ENCODE data around the gene DBN1. TPM values are rescaled to one million over a fixed set of nuclear protein-coding genes. Genes with fewer than 3 reads are reported as not detected.
A peak's percentile ranks its signal among the peaks of the same experiment; 100 is the strongest.

DBN1 gene
- total RNA-seq, 1 donor from 2014 or later = 371 TPM

DNA sequence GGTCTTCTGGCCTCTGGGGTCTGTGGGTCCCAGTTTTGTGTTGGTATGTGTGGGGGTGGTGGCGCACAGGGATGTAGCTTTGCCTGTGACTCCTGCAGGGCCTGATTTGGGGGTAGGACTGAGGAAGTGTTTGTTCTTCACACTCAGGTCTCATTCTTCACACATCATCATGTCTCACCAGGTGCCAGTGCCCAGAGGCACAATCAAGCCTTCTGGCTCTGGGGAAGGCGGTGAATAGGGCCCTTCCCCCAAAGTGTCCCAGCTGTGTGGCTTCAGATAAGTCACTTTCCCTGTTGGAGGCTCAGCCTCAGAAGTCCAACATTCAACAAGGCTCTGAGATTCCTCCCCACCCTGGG, 5.1 kb downstream of the DBN1 start:
- peak overlapping the region; percentile 68 for H3K4me3 Mint-ChIP-seq (ENCODE audit: unreplicated experiment)
- Histone ChIP-seq H3K36me3 (ENCODE audit: insufficient read depth, low read length) (peaks cover 40% of the 10 kb centered on the region), H3K4me2 (ENCODE audit: low read length) (peak overlapping the region; percentile 99), H3K4me1 (ENCODE audit: insufficient read depth, low read length) (peaks cover 46% of the 10 kb centered on the region), H3K9me3 (ENCODE audit: insufficient read depth, low read depth, low read length) (no peaks in the 10 kb centered on the region), H2AFZ (ENCODE audit: low read depth, low read length) (no peak overlapping the region), H3K27me3 (ENCODE audit: insufficient read depth, low read length) (no peaks in the 10 kb centered on the region), H3K27ac (ENCODE audit: low read depth, low read length) (peak overlapping the region; percentile 81), H4K20me1 (ENCODE audit: insufficient read depth, low read length) (peaks cover 83% of the 10 kb centered on the region), H3K9ac (ENCODE audit: low read length) (peak overlapping the region; percentile 94), H3K79me2 (ENCODE audit: insufficient read depth, low read length) (peaks cover 82% of the 10 kb centered on the region), H3K4me3 (ENCODE audit: insufficient read depth, low read depth, low read length) (no peak overlapping the region)
- H3K36me3 Mint-ChIP-seq (ENCODE audit: low read depth, unreplicated experiment) = peaks cover 30% of the 10 kb centered on the region
- FAIRE-seq (no peak), DNase-seq (ENCODE audit: low read depth) (no peak)
- H3K27ac Mint-ChIP-seq (ENCODE audit: unreplicated experiment) = peak overlapping the region; percentile 96
- TF ChIP-seq EZH2 (IDR thresholded peaks at IDR 0.05; ENCODE audit: insufficient read depth, low read length) (no peak), CTCF (IDR thresholded peaks at IDR 0.05; ENCODE audit: insufficient read depth, low read depth, low read length) (no peak)
- peaks cover 33% of the 10 kb centered on the region for H3K4me1 Mint-ChIP-seq (ENCODE audit: low read depth, unreplicated experiment)
- no peaks in the 10 kb centered on the region for H3K27me3 Mint-ChIP-seq (ENCODE audit: low read depth, unreplicated experiment)
- no peaks in the 10 kb centered on the region for H3K9me3 Mint-ChIP-seq (ENCODE audit: unreplicated experiment)

DNA sequence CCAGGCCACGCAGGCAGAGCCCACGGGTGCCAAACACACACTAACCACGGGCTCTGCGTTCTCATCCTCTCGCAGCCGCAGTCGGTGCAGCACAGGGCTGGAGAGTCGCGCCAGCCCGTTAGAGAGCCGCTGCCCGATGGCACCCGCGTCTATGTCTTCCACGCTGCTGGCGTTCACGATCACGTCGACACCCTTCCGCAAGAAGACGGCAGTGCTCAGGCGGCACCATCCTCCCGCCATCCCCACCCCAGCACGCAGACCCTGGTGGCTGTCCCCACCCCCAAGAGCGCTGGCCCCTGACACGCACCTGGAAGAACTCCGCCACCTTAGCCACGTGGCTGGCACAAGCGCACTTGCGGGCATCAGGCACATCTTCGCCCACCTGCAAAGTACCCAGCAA, 6.0 kb downstream of the DBN1 start:
- Mint-ChIP-seq H3K36me3 (ENCODE audit: low read depth, unreplicated experiment) (peaks cover 33% of the 10 kb centered on the region), H3K27ac (ENCODE audit: unreplicated experiment) (no peak overlapping the region), H3K4me1 (ENCODE audit: low read depth, unreplicated experiment) (peaks cover 35% of the 10 kb centered on the region), H3K9me3 (ENCODE audit: unreplicated experiment) (no peaks in the 10 kb centered on the region), H3K27me3 (ENCODE audit: low read depth, unreplicated experiment) (no peaks in the 10 kb centered on the region), H3K4me3 (ENCODE audit: unreplicated experiment) (no peak overlapping the region)
- Histone ChIP-seq H3K36me3 (ENCODE audit: insufficient read depth, low read length) (peaks cover 41% of the 10 kb centered on the region), H3K27me3 (ENCODE audit: insufficient read depth, low read length) (no peaks in the 10 kb centered on the region), H3K9me3 (ENCODE audit: insufficient read depth, low read depth, low read length) (no peaks in the 10 kb centered on the region), H2AFZ (ENCODE audit: low read depth, low read length) (no peak overlapping the region), H3K4me3 (ENCODE audit: insufficient read depth, low read depth, low read length) (no peak overlapping the region), H3K27ac (ENCODE audit: low read depth, low read length) (no peak overlapping the region), H3K9ac (ENCODE audit: low read length) (no peak overlapping the region), H3K79me2 (ENCODE audit: insufficient read depth, low read length) (peaks cover 82% of the 10 kb centered on the region), H4K20me1 (ENCODE audit: insufficient read depth, low read length) (peaks cover 88% of the 10 kb centered on the region), H3K4me1 (ENCODE audit: insufficient read depth, low read length) (peaks cover 46% of the 10 kb centered on the region), H3K4me2 (ENCODE audit: low read length) (no peak overlapping the region)
- TF ChIP-seq CTCF (IDR thresholded peaks at IDR 0.05; ENCODE audit: insufficient read depth, low read depth, low read length) (no peak), EZH2 (IDR thresholded peaks at IDR 0.05; ENCODE audit: insufficient read depth, low read length) (no peak)
- FAIRE-seq (no peak), DNase-seq (ENCODE audit: low read depth) (no peak)

DNA sequence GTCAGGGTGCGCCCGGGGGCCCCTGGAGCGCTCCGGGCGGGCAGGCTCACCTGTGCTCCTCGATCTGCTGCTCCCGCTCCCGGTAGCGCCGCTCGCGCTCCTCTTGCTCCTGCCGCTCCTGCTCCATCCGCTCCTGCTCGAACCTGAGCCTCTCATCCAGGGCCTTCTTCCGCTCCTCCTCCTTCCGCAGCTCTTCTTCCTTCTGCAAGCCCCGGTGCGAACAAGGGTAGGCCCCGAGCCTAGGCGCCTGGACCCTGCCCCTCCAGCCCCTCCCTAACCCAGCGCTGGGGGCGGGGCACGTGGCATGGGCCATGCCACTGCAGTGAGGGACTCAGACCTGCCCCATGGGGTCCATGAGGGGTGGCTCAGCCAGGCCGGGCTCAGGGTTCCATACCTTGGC, 6.6 kb downstream of the DBN1 start:
- Mint-ChIP-seq H3K4me3 (ENCODE audit: unreplicated experiment) (no peak overlapping the region), H3K4me1 (ENCODE audit: low read depth, unreplicated experiment) (peaks cover 35% of the 10 kb centered on the region), H3K36me3 (ENCODE audit: low read depth, unreplicated experiment) (peaks cover 33% of the 10 kb centered on the region), H3K9me3 (ENCODE audit: unreplicated experiment) (no peaks in the 10 kb centered on the region), H3K27ac (ENCODE audit: unreplicated experiment) (no peak overlapping the region), H3K27me3 (ENCODE audit: low read depth, unreplicated experiment) (no peaks in the 10 kb centered on the region)
- no peak overlapping the region for H3K4me2 ChIP-seq (ENCODE audit: low read length)
- peaks cover 88% of the 10 kb centered on the region for H4K20me1 ChIP-seq (ENCODE audit: insufficient read depth, low read length)
- DNase-seq (ENCODE audit: low read depth) (no peak), FAIRE-seq (no peak)
- H3K9ac ChIP-seq (ENCODE audit: low read length) = no peak overlapping the region
- TF ChIP-seq EZH2 (IDR thresholded peaks at IDR 0.05; ENCODE audit: insufficient read depth, low read length) (no peak), CTCF (IDR thresholded peaks at IDR 0.05; ENCODE audit: insufficient read depth, low read depth, low read length) (no peak)
- no peaks in the 10 kb centered on the region for H3K27me3 ChIP-seq (ENCODE audit: insufficient read depth, low read length)
- H3K79me2 ChIP-seq (ENCODE audit: insufficient read depth, low read length) = peaks cover 82% of the 10 kb centered on the region
- H3K4me1 ChIP-seq (ENCODE audit: insufficient read depth, low read length) = peaks cover 44% of the 10 kb centered on the region
- H3K27ac ChIP-seq (ENCODE audit: low read depth, low read length) = no peak overlapping the region
- H3K9me3 ChIP-seq (ENCODE audit: insufficient read depth, low read depth, low read length) = no peaks in the 10 kb centered on the region
- H3K36me3 ChIP-seq (ENCODE audit: insufficient read depth, low read length) = peaks cover 41% of the 10 kb centered on the region
- no peak overlapping the region for H2AFZ ChIP-seq (ENCODE audit: low read depth, low read length)
- no peak overlapping the region for H3K4me3 ChIP-seq (ENCODE audit: insufficient read depth, low read depth, low read length)

Measured in astrocyte (in vitro differentiated cells and primary cell).